ENCODE measurements around the gene POLR3K. TPM values are rescaled to one million over a fixed set of nuclear protein-coding genes. Genes with fewer than 3 reads are reported as not detected.

The POLR3K gene
- total RNA-seq, 1 donor, result 2.0 TPM

GRCh38 chr16:84718-85406, 31.5 kb upstream of the POLR3K start:
- Histone ChIP-seq H3K27me3 (ENCODE audit: insufficient read depth, low read length) (no peaks in the 10 kb centered on the region), H3K9me3 (ENCODE audit: low read depth, low read length) (no peaks in the 10 kb centered on the region), H3K4me3 (ENCODE audit: low read length) (no peak overlapping the region), H3K4me1 (ENCODE audit: insufficient read depth, low read length) (peaks cover 23% of the 10 kb centered on the region)

GRCh38 chr16:83781-84615, 30.6 kb upstream of the POLR3K start:
- Histone ChIP-seq H3K27me3 (ENCODE audit: insufficient read depth, low read length) (no peaks in the 10 kb centered on the region), H3K9me3 (ENCODE audit: low read depth, low read length) (no peaks in the 10 kb centered on the region), H3K4me3 (ENCODE audit: low read length) (no peak overlapping the region), H3K4me1 (ENCODE audit: insufficient read depth, low read length) (peaks cover 25% of the 10 kb centered on the region)

GRCh38 chr16:83060-83603, 29.7 kb upstream of the POLR3K start:
- no peaks in the 10 kb centered on the region for H3K27me3 ChIP-seq (ENCODE audit: insufficient read depth, low read length)
- no peak overlapping the region for H3K4me3 ChIP-seq (ENCODE audit: low read length)
- H3K9me3 ChIP-seq (ENCODE audit: low read depth, low read length), result no peaks in the 10 kb centered on the region
- peaks cover 32% of the 10 kb centered on the region for H3K4me1 ChIP-seq (ENCODE audit: insufficient read depth, low read length)

- Histone ChIP-seq H3K27me3 (ENCODE audit: insufficient read depth, low read length) (no peaks in the 10 kb centered on the region), H3K4me3 (ENCODE audit: low read length) (no peak overlapping the region), H3K9me3 (ENCODE audit: low read depth, low read length) (no peaks in the 10 kb centered on the region), H3K4me1 (ENCODE audit: insufficient read depth, low read length) (peaks cover 37% of the 10 kb centered on the region)
These were observed 26.0 kb upstream of the POLR3K start for GRCh38 chr16:79151-80054.

GRCh38 chr16:78444-79150, 25.2 kb upstream of the POLR3K start:
- H3K9me3 ChIP-seq (ENCODE audit: low read depth, low read length), result no peaks in the 10 kb centered on the region
- H3K4me1 ChIP-seq (ENCODE audit: insufficient read depth, low read length), result peaks cover 29% of the 10 kb centered on the region
- H3K4me3 ChIP-seq (ENCODE audit: low read length), result peak overlapping the region; percentile 79
- peaks cover 6% of the 10 kb centered on the region for H3K27me3 ChIP-seq (ENCODE audit: insufficient read depth, low read length)

- Histone ChIP-seq H3K4me1 (ENCODE audit: insufficient read depth, low read length) (peaks cover 29% of the 10 kb centered on the region), H3K4me3 (ENCODE audit: low read length) (peak within 1 kb of the TSS; percentile 79), H3K27me3 (ENCODE audit: insufficient read depth, low read length) (peaks cover 12% of the 10 kb centered on the region), H3K9me3 (ENCODE audit: low read depth, low read length) (no peaks in the 10 kb centered on the region)
These were observed 24.5 kb upstream of the POLR3K start, which contains the start of gene MPG for GRCh38 chr16:77807-78443. Gene MPG, plus strand, starts transcription at chr16:78225. Its CDS starts 85 bp downstream, at chr16:78310.

GRCh38 chr16:77273-77806, 23.9 kb upstream of the POLR3K start:
- no peaks in the 10 kb centered on the region for H3K9me3 ChIP-seq (ENCODE audit: low read depth, low read length)
- peaks cover 16% of the 10 kb centered on the region for H3K27me3 ChIP-seq (ENCODE audit: insufficient read depth, low read length)
- H3K4me1 ChIP-seq (ENCODE audit: insufficient read depth, low read length), result peaks cover 33% of the 10 kb centered on the region
- H3K4me3 ChIP-seq (ENCODE audit: low read length), result peak overlapping the region; percentile 79

- peaks cover 19% of the 10 kb centered on the region for H3K27me3 ChIP-seq (ENCODE audit: insufficient read depth, low read length)
- H3K4me3 ChIP-seq (ENCODE audit: low read length), result no peak overlapping the region
- H3K9me3 ChIP-seq (ENCODE audit: low read depth, low read length), result no peaks in the 10 kb centered on the region
- peaks cover 33% of the 10 kb centered on the region for H3K4me1 ChIP-seq (ENCODE audit: insufficient read depth, low read length)
These were observed 23.3 kb upstream of the POLR3K start for GRCh38 chr16:76535-77272.

GRCh38 chr16:75580-76501, 22.4 kb upstream of the POLR3K start:
- peaks cover 33% of the 10 kb centered on the region for H3K4me1 ChIP-seq (ENCODE audit: insufficient read depth, low read length)
- H3K27me3 ChIP-seq (ENCODE audit: insufficient read depth, low read length), result peaks cover 26% of the 10 kb centered on the region
- no peaks in the 10 kb centered on the region for H3K9me3 ChIP-seq (ENCODE audit: low read depth, low read length)
- H3K4me3 ChIP-seq (ENCODE audit: low read length), result no peak overlapping the region

GRCh38 chr16:74747-75334, 21.4 kb upstream of the POLR3K start:
- Histone ChIP-seq H3K27me3 (ENCODE audit: insufficient read depth, low read length) (peaks cover 31% of the 10 kb centered on the region), H3K4me1 (ENCODE audit: insufficient read depth, low read length) (peaks cover 33% of the 10 kb centered on the region), H3K4me3 (ENCODE audit: low read length) (no peak overlapping the region), H3K9me3 (ENCODE audit: low read depth, low read length) (no peaks in the 10 kb centered on the region)

- Histone ChIP-seq H3K4me3 (ENCODE audit: low read length) (no peak overlapping the region), H3K27me3 (ENCODE audit: insufficient read depth, low read length) (peaks cover 31% of the 10 kb centered on the region), H3K9me3 (ENCODE audit: low read depth, low read length) (no peaks in the 10 kb centered on the region), H3K4me1 (ENCODE audit: insufficient read depth, low read length) (peaks cover 32% of the 10 kb centered on the region)
These were observed 20.8 kb upstream of the POLR3K start for GRCh38 chr16:74051-74746.
